HG03066 (cell line): ENCODE measurements around the gene FAM237A.

Experiments
- ATAC-seq: cut with Tn5 transposase; IDR thresholded peaks from one replicate; pipeline ENCODE4 v1.9.1; 2021; ENCODE audit warnings: low read depth; ENCODE audit not compliant: unreplicated experiment

The FAM237A gene

DNA sequence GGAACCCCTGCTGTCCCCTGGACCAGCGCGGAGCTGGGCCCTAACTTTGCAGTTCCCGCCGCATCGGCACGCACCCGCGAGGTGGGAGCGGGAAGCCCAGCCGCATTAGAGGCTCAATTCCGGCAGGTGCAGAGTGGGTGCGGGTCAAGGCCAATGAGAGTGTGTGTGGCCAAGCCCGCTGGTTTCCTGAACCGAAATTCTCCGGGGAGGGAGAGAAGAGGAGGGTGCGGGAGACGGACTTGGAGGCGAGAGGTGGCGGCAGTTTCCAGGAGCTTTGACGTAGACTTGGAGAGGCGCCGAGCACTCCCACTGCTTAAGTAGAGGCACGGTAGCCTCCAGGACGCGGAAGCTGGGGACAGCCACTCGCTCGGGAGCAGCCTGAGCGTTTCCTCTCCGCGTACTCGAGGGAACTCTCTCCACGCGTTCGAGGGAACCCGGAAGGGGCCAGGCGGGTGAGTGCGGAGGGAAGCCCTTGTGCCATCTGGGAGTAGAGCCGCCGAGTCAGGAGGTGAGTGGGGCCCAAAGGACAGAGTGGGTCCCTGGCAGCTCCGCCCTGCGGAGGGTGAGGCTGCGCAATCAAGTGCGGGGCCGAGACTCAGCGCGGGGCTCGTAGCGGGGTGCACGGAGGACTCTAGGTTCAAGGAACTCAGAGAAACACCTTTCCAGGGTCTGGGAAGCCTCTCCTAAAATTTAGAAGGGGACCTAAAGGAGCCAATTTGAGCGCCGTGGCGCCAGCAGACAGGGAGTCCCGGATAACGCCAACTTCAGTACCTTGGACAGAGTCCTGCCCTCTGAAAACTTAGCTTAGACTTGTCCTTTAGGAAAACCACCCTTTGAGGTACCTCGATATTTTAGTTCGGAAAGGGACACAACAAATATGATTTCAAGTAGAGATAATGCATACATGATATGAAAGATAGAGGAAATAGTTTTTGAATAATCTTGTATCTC, at the start of gene FAM237A:
FAM237A (plus strand) TSS at position 413 of the 951 bp plus-strand sequence. CDS start 1,750 bp downstream, outside the sequence.
- ATAC-seq, result no peak

GRCh38 chr2:206597717-206598218, 44.5 kb upstream of the FAM237A start:
- ATAC-seq, result no peak

DNA sequence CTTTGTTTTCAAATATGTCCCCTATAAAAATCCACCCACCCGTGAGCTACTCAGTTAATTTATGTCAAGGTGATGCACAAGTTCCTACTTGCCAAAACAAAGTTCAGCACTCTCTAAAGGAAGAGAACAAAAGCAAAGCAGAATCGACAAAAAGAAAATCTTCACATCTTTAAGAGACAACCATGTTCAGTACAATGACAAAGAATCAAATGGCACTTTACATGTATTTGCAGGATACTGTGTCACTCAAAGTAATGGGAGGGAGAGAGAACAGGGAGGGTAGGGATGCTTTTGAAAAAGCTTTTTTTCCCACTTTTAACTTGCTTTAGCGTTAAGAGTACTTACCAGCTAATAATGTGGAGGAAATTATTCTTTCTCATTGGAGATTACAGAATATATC, 39.0 kb upstream of the FAM237A start:
- ATAC-seq, result no peak

DNA sequence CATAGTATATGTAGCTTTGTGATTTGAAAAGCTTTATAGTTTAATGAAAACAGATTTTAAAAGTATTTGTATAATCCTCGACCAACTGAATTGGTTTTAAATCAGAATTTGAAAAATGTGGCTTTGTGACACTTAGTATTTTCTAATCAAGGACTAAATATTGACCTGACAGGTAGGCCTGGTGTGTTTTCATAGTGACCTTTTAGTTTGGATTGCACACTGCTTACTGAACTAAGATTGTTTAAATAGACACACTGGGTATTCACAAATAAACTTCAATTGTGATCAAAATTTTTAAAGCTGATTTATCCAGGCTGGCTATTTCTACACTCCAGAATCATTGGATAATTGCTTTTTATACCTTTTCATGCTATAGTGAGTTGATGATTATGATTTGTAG, 31.8 kb upstream of the FAM237A start:
- no peak for ATAC-seq

GRCh38 chr2:206611191-206611590, 31.1 kb upstream of the FAM237A start:
- no peak for ATAC-seq

DNA sequence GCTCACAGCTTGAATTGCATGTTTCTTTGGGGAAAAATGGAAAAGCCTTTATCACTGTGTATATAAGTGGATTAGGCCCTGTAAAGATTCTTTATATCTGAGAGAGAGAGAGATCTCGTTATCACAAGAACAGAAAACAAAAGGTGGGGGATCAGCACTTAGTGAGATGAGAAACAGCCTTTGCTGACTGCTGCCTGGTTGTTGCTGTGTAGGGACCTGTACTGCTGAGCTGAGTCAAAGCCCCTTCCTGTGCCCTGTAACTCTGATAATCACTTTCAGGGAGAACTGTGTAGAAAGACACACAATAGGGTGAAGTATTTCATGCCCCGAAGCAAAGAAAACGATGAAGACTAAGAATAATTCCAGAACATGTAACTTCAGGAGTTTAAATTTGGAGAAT, 30.6 kb upstream of the FAM237A start:
- ATAC-seq, result no peak

- no peak for ATAC-seq
Observed at GRCh38 chr2:206614811-206615210, 27.5 kb upstream of the FAM237A start.

DNA sequence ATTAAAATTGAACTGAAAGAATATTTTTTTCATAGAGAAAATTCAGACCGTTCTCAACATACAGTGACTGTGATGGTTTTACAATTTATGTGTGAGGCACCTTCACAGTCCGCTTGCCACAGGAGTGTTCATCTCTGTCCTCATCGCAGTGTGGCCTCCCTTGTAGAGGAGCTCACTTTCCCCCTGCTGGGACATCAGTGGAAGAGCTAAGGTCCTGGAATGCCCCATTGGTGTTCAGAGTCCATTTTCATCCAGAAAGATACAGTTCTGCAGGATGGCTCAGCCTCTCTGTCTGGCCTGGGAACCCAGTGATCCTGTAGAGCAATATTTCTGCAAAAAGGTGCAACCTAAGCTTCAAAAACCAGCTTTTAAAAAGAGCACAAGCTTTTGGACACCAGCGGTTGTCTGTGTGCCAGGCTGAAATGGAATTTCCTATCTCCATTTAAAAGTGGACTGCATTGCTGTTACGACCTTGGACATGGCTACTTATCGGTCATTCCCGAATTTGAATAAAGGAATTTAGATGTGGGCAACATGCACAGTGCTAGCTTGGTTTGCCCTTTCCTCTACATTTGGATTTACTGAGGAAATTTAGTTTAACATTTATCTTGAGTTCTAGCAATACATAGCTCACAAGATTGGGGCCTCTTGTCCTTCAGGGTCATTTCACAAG, 26.7 kb upstream of the FAM237A start:
- no peak for ATAC-seq

- no peak for ATAC-seq
Observed at GRCh38 chr2:206616151-206616550, 26.1 kb upstream of the FAM237A start.

GRCh38 chr2:206619011-206619410, 23.3 kb upstream of the FAM237A start:
- ATAC-seq, result no peak

- no peak for ATAC-seq
Observed at GRCh38 chr2:206626108-206626507, 16.2 kb upstream of the FAM237A start.

DNA sequence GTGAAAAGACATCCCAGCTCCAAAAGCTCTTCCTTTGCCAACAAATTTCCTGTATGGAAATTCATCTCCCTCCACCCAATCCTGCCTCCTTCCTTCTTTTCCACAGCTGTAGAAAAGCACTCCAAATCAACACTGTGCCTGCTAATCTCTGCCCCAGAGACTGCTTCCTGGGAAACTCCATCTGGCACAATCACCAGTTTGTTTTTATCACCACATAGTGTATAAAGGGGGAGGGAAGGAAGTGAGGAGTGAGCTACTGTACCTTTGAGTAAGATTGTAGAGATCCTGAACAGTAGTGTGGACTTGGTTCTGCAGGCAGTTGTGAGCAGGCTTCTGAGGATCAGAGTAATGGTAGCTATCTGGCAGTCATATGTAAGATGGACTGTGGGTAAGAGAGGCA, 14.7 kb upstream of the FAM237A start:
- ATAC-seq, result no peak

- ATAC-seq, result no peak
Observed at GRCh38 chr2:206631340-206631739, 10.9 kb upstream of the FAM237A start.

DNA sequence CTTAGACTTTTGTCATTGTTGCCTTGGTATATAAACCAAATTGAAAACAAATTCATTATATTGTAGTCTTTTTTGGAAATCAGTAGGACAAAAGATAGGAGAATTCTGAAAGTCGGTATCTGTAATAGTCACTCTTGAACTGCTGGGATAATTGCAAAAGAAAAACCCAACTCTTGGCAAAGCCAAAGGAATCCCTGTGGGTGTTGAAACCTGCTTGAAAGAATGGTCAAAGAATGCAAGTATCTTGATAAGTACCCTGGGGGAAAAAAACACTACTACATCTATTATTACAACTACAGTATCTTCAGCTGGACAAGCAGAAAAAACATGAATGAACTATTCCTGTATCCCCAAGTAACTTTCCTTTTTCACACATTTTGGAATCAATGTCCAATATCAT, 7.3 kb upstream of the FAM237A start:
- ATAC-seq, result no peak

GRCh38 chr2:206639636-206640035, 2.7 kb upstream of the FAM237A start:
- ATAC-seq, result no peak

GRCh38 chr2:206641226-206641625, 1.1 kb upstream of the FAM237A start:
- no peak for ATAC-seq

DNA sequence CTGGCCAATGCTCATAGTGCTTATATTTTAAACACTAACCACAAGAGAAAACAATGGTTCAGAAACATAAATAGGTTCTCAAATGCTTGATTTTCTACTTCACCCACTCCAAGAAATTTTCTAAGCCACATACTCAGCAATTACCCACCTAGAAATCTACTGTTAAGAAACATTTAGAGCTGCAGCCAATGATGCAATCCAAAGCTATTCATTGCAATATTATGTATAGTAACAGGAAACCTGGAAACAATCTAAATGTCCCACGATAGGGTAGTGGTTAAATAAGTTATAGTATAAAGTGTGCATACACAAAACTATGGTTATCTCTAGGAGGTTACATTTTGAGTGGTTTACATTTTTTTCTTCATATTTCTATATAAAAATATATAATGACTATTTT, 5.7 kb downstream of the FAM237A start:
- ATAC-seq, result no peak

DNA sequence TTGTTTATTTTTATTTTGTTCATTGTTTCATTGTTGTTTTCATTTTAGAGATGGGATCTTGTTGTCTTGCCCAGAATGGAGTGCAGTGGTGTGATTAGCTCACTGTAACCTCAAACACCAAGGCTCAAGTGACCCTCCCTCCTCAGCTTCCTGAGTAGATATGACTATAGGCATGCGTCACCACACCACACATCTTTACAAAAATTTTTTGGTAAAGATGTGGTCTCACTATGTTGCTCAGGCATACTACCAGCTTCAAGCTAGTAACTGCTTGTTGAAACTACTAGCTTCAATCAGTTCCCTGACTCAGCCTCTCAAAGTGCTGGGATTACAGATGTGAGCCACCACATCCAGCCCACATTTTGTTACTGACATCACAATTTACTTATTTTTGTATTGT, 14.8 kb downstream of the FAM237A start:
- ATAC-seq, result no peak

DNA sequence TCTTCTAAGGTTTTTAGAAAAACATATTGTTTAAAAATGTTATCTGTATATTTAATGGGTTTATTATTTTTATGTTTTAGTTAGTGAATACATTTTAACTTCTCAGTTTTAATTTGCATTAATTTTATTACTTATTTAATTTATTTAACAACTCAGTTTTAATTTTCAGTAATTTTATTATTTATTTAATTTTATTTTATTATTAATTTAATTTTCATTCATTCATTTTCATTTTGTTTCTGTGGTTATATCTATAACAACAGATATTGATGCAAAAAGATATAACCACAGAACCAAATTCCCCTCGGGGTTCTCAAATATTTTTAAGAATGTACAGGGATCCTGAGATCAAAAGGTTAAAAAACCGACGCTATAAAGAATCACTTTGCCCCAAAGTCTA, 23.0 kb downstream of the FAM237A start:
- no peak for ATAC-seq

DNA sequence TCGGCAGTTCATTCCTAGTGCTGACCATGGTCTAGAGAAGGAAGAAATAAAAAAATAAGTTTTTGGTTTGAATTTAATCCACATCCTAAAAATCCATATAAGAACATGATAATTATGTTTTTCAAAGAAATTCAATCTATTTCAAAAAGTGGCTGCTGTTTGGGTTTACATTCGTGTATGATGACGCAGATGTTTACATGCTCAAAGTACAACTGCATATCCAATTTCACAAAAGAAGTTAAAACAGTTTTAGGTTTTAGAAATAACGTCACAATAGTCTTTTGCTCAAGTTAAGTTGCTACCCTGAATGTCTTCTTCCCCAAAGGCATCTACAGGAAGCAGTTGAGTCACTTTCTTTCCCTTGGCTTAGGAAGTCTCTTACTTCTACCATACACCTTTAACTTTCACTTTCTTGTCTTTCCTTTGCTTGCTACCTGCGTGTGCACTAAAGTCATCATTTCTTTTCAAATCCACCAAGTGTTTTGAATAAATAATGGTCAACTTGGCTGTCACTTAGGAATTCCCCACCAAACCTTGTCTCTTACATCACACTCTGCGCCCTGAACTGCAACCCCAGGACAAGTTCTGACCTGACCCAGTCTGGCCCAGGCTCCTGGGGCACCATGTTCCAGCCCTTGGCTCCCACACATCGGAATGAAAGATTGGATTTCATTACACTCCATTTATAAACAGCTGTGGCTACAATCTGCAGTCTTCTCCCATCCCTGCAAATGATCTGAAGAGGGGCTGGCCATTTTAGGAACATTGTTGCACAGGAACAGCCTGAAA, 28.4 kb downstream of the FAM237A start:
- ATAC-seq, result no peak

DNA sequence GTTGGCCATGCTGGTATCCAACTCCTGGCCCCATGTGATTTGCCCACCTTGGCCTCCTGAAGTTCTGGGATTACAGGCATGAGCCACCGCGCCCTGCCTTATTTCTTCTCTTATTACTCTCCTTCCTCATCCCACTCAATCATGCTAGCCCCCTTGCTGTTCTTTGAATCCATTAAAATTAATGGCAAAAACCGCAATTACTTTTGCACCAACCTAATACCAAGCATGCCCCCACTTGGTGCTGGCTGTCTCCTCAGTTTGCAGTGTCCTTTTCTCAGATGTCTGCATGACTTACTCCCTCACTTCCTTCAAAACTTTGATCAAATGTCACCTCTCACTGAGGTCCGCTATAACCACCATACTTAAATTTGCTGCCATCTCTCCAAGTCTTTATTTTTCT, 41.3 kb downstream of the FAM237A start:
- no peak for ATAC-seq
